Skeletal muscle cell (primary cell): Measurements from ENCODE around the gene SLC2A6.

ENCODE experiments used
- DNase-seq: peaks from one replicate; pipeline ENCODE4 v3.0.0-alpha.2; 2010; ENCODE audit warnings: low read depth
- H3K4me3 ChIP-seq: 2 replicates; pipeline ENCODE4 v1.5.1; 2011; ENCODE audit warnings: low read depth, mild to moderate bottlenecking, control low read depth, low read length, moderate library complexity

The SLC2A6 gene

GRCh38 chr9:133449760-133450159 lies 29.1 kb downstream of the SLC2A6 start:
- H3K4me3 ChIP-seq: no peak overlapping the region
- no peak for DNase-seq

DNA sequence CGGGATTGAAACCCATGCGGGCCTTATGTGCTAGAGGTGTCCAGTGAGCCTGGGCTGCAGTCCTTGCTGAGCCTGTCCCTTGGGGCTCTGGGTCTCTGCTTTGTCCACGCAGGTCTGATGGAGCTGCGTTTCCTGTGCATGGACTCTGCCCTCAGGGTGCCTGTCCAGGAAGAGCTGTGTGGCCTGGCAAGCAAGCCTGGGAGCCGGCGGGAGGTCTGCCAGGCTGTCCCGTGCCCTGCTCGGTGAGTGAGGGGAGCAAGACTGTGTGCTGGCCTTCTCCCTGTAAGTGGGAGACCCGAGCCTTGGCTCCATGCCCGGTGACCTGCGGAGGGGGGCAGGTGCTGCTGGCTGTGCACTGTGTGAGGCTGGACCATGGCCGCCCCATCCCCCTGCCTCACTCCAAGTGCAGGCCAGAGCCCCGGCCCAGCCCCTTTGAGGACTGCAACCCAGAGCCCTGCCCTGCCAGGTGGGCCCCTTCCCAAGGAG lies 30.4 kb downstream of the SLC2A6 start:
- DNase-seq: no peak
- H3K4me3 ChIP-seq: no peak overlapping the region

DNA sequence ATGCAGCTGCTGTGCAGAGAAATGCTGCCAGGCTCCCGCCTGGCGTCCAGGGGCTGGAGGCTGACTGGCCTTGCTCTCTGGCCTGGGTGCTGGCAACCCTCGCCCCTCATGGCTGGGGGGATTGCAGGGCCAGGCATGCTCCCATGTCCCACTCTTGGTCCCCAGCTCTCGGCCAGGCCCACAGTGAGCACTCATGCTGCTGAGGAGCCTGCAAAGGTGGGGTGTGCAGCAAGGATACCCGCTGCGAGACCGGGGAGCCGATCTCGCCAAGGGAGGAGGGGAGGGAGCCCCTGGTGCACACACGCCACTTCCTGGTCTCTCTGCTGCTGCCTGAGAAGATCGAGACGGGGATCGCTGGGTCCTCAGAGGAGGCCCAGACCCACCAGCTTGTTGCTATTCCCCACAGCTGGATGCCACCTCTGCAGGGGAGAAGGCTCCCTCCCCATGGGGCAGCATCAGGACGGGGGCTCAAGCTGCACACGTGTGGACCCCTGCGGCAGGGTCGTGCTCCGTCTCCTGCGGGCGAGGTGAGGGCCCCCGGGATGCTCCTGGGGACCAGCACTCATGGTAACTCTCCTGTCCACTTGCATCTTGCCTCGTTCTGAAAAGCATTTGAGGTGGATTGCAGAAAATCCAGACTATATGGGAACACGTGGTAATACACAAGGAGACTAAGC lies 33.5 kb downstream of the SLC2A6 start:
- H3K4me3 ChIP-seq: no peak overlapping the region
- no peak for DNase-seq

- no peak overlapping the region for H3K4me3 ChIP-seq
- no peak for DNase-seq
These were observed 34.9 kb downstream of the SLC2A6 start for GRCh38 chr9:133443982-133444381.

DNA sequence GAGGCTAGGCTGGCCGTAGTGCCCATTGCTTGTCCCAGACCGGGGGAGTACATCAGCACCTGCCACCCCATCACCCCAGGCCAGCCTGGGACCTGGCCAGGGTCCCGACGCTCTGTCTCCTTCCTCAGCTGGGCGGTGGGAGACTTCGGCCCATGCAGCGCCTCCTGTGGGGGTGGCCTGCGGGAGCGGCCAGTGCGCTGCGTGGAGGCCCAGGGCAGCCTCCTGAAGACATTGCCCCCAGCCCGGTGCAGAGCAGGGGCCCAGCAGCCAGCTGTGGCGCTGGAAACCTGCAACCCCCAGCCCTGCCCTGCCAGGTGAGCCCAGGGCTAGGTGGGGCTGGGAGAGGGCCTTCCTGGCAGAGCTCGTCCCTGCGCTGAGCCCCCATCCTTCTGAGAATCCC lies 35.7 kb downstream of the SLC2A6 start:
- no peak for DNase-seq
- H3K4me3 ChIP-seq: no peak overlapping the region

DNA sequence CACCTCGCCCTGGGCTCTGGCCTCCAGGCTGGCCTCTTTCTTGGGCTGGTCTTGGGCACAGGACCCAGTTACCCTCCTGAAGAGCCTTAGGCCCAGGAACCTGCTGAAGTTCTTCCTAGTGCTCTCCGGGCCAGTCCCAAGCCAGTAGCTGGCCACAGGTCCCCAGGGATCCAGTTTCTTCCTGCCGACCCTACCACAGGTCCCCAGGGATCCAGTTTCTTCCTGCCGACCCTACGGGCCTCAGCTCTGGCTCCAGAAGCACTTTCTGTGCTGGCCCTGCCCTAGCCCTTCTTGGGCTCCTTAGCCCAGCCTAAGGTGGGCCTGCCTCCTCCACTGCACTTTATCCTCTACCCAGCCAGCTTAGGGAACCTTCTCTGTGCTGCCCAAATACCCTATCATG lies 37.3 kb downstream of the SLC2A6 start:
- no peak overlapping the region for H3K4me3 ChIP-seq

GRCh38 chr9:133440874-133441273 lies 38.0 kb downstream of the SLC2A6 start:
- no peak overlapping the region for H3K4me3 ChIP-seq
- DNase-seq: no peak

More for the DNA sequence above, 37.3 kb downstream of the SLC2A6 start:
- no peak for DNase-seq

GRCh38 chr9:133439337-133439736 lies 39.6 kb downstream of the SLC2A6 start:
- H3K4me3 ChIP-seq: no peak overlapping the region
- DNase-seq: no peak

- H3K4me3 ChIP-seq: no peak overlapping the region
- DNase-seq: no peak
These were observed 41.0 kb downstream of the SLC2A6 start for GRCh38 chr9:133437753-133438531.

GRCh38 chr9:133436681-133437080 lies 42.2 kb downstream of the SLC2A6 start:
- DNase-seq: no peak
- no peak overlapping the region for H3K4me3 ChIP-seq

DNA sequence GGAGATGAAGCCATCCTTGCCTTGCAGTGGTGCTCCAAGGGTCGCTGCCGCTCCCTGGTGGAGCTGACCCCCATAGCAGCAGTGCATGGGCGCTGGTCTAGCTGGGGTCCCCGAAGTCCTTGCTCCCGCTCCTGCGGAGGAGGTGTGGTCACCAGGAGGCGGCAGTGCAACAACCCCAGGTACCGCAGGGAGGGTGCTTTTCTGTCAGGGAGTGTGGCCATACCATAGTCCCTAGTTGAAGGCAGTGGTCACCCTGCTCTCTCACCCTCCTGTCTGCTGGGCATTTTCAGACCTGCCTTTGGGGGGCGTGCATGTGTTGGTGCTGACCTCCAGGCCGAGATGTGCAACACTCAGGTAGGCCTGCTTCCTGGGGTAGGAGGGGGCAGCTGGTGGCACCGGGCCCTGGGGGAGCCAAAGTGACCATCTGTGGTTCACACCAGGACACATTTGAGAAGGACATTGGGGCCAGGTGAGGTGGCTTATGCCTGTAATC lies 45.5 kb downstream of the SLC2A6 start:
- no peak for DNase-seq
- H3K4me3 ChIP-seq: no peak overlapping the region

- H3K4me3 ChIP-seq: no peak overlapping the region
- DNase-seq: no peak
These were observed 48.7 kb downstream of the SLC2A6 start for GRCh38 chr9:133430244-133430643.

DNA sequence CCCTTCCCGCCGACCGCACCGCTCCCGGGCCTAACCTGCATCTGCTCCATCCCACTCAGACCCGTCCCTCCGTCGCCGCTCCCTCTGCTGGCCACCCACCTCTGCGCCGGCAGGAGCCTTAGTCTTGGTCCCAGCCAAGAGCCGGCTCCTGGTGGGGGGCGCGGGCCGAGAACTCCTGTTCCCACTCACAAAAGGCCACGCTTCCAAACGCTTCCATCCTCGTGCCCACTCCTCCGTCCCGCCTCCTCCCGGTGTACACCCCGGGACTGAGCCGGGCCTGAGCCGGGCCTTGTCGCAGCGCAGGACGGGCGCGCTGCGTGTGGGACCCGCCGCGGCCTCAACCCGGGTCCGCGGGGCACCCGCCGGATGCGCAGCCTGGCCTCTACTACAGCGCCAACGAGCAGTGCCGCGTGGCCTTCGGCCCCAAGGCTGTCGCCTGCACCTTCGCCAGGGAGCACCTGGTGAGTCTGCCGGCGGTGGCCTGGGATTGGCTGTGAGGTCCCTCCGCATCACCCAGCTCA lies 49.2 kb downstream of the SLC2A6 start:
- DNase-seq: no peak

DNA sequence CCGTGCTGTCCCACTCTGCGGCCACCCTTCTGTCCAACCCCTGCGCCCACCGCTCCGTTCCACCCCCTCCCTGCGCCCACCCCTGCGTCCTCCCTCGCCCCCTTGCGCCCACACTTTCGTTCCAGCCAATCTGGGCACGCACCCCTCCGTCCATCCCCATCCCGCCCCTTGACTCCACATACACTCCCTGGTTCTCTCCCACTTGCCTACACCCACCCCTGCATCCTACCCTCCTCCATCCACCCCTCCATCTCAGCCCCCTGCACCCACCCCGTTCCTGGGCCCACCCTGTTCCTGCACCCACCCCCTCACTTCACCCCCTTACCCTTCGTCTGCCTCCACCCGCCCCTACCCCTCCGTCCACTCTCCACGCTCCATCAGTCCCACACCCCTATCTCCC lies 49.7 kb downstream of the SLC2A6 start:
- DNase-seq: no peak
- H3K4me3 ChIP-seq: no peak overlapping the region

More for the DNA sequence above, 49.2 kb downstream of the SLC2A6 start:
- no peak overlapping the region for H3K4me3 ChIP-seq

DNA sequence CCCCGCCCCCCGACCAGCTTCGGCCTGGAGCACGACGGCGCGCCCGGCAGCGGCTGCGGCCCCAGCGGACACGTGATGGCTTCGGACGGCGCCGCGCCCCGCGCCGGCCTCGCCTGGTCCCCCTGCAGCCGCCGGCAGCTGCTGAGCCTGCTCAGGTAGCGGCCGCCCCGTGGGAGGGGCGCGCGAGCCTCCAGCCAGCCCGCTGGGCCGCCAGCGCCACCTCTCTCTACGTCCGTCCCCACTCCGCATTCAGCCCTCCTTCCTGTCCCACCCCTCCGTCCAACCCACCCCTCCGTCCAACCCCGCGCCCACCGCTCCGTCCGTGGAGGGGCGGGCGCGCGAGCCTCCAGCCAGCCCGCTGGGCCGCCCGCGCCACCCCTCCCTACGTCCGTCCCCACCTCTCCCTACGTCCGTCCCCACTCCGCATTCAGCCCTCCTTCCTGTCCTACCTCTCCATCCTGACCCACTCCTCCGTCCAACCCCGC lies 50.2 kb downstream of the SLC2A6 start:
- no peak for DNase-seq
- H3K4me3 ChIP-seq: peak overlapping the region; percentile 21

DNA sequence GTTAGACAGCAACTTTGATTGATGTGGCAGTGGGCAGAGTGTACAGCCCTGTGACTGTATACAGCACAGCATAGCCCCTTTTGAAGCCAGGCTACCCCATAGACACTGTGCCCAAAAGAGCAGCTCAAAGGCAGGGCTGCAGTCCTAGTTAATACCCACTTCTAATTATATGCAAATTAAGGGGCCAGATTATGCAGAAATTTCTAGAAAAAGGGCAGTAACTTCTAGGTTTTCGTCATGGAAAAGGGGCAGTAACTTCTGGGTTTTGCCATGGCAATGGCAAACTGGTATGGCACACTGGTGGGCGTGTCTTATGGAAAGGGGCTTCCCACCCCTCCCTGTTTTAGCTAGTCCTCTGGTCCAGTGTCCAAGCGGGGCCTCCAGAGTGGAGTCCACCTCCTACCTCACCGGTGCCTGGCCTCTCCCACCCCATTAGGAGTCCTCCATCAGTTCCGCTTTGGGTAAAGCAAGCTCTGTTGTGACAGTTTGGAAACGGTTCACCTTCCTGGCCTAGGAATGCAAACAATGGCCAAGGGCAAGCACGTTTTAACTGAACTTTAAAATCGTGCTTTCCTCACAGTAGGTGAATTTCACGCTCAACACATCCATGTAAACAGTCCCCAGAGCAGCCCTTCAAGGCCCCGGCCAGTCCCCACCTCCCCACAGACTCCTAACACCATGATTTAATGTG lies 51.1 kb downstream of the SLC2A6 start:
- DNase-seq: no peak
- peak overlapping the region; percentile 15 for H3K4me3 ChIP-seq

- DNase-seq: no peak
These were observed 52.9 kb downstream of the SLC2A6 start for GRCh38 chr9:133426011-133426410.

GRCh38 chr9:133425049-133425632 lies 53.8 kb downstream of the SLC2A6 start:
- H3K4me3 ChIP-seq: no peak overlapping the region
- DNase-seq: no peak

More at GRCh38 chr9:133426011-133426410, 52.9 kb downstream of the SLC2A6 start:
- H3K4me3 ChIP-seq: no peak overlapping the region

GRCh38 chr9:133424187-133424586 lies 54.7 kb downstream of the SLC2A6 start:
- H3K4me3 ChIP-seq: no peak overlapping the region
- no peak for DNase-seq
